Activated B cell treated with CpG ODN at 0.5 μM for 24 hours (primary cell): ENCODE measurements around the gene LTA. TPM values are rescaled to one million over a fixed set of nuclear protein-coding genes. Genes with fewer than 3 reads are reported as not detected.

Source experiments
- ATAC-seq: fragments of 200-7000 bp; cut with Tn5 transposase; one replicate; pipeline ENCODE4 v1.10.0; 2021; ENCODE audit warnings: low read depth, mild to moderate bottlenecking, moderate library complexity
- CTCF ChIA-PET: fragments of 350-600 bp; sonication (Branson Sonifier 250); formaldehyde crosslinking; loops from one replicate; lab custom pipeline; 2021; ENCODE audit warnings: antibody characterized with exemption; lab: Charles Lee
- POLR2A ChIA-PET: fragments of 350-600 bp; sonication (Branson Sonifier 250); formaldehyde crosslinking; loops from one replicate; lab custom pipeline; 2021; ENCODE audit warnings: antibody characterized with exemption; lab: Charles Lee
- DNase-seq: peaks from one replicate; pipeline ENCODE4 v3.0.0; 2022
- H3K27ac Mint-ChIP-seq: one replicate; pipeline ENCODE4 v1.8.0; 2020; ENCODE audit warnings: mixed read lengths
- H3K27me3 Mint-ChIP-seq: one replicate; pipeline ENCODE4 v1.8.0; 2021; ENCODE audit warnings: mixed read lengths
- H3K36me3 Mint-ChIP-seq: one replicate; pipeline ENCODE4 v1.8.0; 2021; ENCODE audit warnings: low read depth, mixed read lengths
- H3K4me1 Mint-ChIP-seq: one replicate; pipeline ENCODE4 v1.8.0; 2021; ENCODE audit warnings: mixed read lengths
- H3K4me3 Mint-ChIP-seq: one replicate; pipeline ENCODE4 v1.8.0; 2020; ENCODE audit warnings: mild to moderate bottlenecking, mixed read lengths
- H3K9me3 Mint-ChIP-seq: one replicate; pipeline ENCODE4 v1.8.0; 2020; ENCODE audit warnings: mixed read lengths
- CTCF ChIP-seq: fragments of 200-600 bp; IDR thresholded peaks from one replicate; pipeline ENCODE4 v1.8.0; 2022; ENCODE audit warnings: antibody characterized with exemption, mild to moderate bottlenecking
- intact Hi-C: fragments of 100-400 bp; cut with micrococcal nuclease; formaldehyde crosslinking; loops from one replicate; pipeline ENCODE4 v1.15.1; 2024
- total RNA-seq: library from RNA; stranded (reverse); gene quantifications from 2 replicates; pipeline ENCODE4 v1.2.3, GENCODE V29; 2022

LTA gene
- total RNA-seq, 1 donor from 2014 or later: 66.0 TPM

GRCh38 chr6:31610968-31611367, 38.9 kb downstream of the LTA start:
- Mint-ChIP-seq H3K27ac (no peak overlapping the region), H3K4me3 (no peak overlapping the region), H3K27me3 (no peaks in the 10 kb centered on the region), H3K9me3 (no peaks in the 10 kb centered on the region), H3K4me1 (peaks cover 25% of the 10 kb centered on the region), H3K36me3 (no peaks in the 10 kb centered on the region)
- TF ChIP-seq CTCF: no peak
- intact Hi-C loops: no loop called here
- CTCF ChIA-PET: interaction anchor here (0.7 to 2.4 kb wide), 3 partner anchors 13 to 219 kb away, joined by 3 to 16 read pairs (median 4); partner anchors contain the start of genes HSPA1A and HSPA1L
- DNase-seq (no peak), ATAC-seq (no peak)
- POLR2A ChIA-PET: interaction anchor here (0.9 to 1.3 kb wide), 3 partner anchors 12 to 70 kb away, joined by 3 to 4 read pairs (median 3); partner anchors contain the start of gene DDX39B

GRCh38 chr6:31614075-31614619, 42.1 kb downstream of the LTA start:
- Mint-ChIP-seq H3K27ac (peak overlapping the region; percentile 80), H3K27me3 (no peaks in the 10 kb centered on the region), H3K4me3 (no peak overlapping the region), H3K4me1 (peaks cover 34% of the 10 kb centered on the region), H3K9me3 (no peaks in the 10 kb centered on the region), H3K36me3 (no peaks in the 10 kb centered on the region)
- ChIA-PET POLR2A (interaction anchor here (0.7 to 1.5 kb wide), 9 partner anchors 11 to 145 kb away, joined by 3 to 12 read pairs (median 5); partner anchors contain the start of genes BAG6, DDX39B and NCR3), CTCF (interaction anchor here (3.2 kb wide), 1 partner anchor 16 kb away, joined by 17 read pairs; no protein-coding TSS in a partner anchor)
- TF ChIP-seq CTCF: no peak
- no peak for DNase-seq
- ATAC-seq: peak; percentile 61
- intact Hi-C loops: no loop called here

- Mint-ChIP-seq H3K27ac (peak within 1 kb of the TSS; percentile 80), H3K36me3 (peaks cover under 1% of the 10 kb centered on the region), H3K27me3 (no peaks in the 10 kb centered on the region), H3K4me3 (peak within 1 kb of the TSS; percentile 44), H3K4me1 (peaks cover 40% of the 10 kb centered on the region), H3K9me3 (peaks cover 1% of the 10 kb centered on the region)
- ChIA-PET POLR2A (interaction anchor here (0.6 to 1.5 kb wide), 9 partner anchors 16 to 218 kb away, joined by 3 to 10 read pairs (median 4); partner anchors contain the start of genes BAG6, DDX39B and NCR3), CTCF (interaction anchor here (1.8 to 3.2 kb wide), 2 partner anchors 17 to 64 kb away, joined by 6 to 17 read pairs; no protein-coding TSS in a partner anchor)
- intact Hi-C loops: no loop called here
- ATAC-seq (peak; percentile 38), DNase-seq (no peak)
- no peak for TF ChIP-seq CTCF
These were observed 42.8 kb downstream of the LTA start, which contains the start of gene AIF1 for GRCh38 chr6:31614684-31615578. Gene AIF1, plus strand, starts transcription at chr6:31615234. Its CDS starts 96 bp downstream, at chr6:31615330.

- ATAC-seq (no peak), DNase-seq (no peak)
- Mint-ChIP-seq H3K36me3 (peaks cover 4% of the 10 kb centered on the region), H3K9me3 (peaks cover 1% of the 10 kb centered on the region), H3K4me1 (peaks cover 43% of the 10 kb centered on the region), H3K27ac (peak overlapping the region; percentile 80), H3K4me3 (no peak overlapping the region), H3K27me3 (no peaks in the 10 kb centered on the region)
- no peak for TF ChIP-seq CTCF
- intact Hi-C loops: no loop called here
- POLR2A ChIA-PET: interaction anchor here (0.6 to 1.6 kb wide), 5 partner anchors 17 to 217 kb away, joined by 3 to 8 read pairs (median 5); partner anchors contain the start of gene NCR3
- CTCF ChIA-PET: interaction anchor here (1.7 to 3.2 kb wide), 3 partner anchors 17 to 64 kb away, joined by 3 to 17 read pairs (median 6); no protein-coding TSS in a partner anchor
These were observed 43.7 kb downstream of the LTA start for GRCh38 chr6:31615748-31616147.
